GM20000 (cell line): ENCODE data around the gene DND1.

Source experiments
- DNase-seq: peaks from one replicate; pipeline ENCODE4 v3.0.0; 2012; ENCODE audit warnings: low spot score
- TF ChIP-seq, protein P1 (sequence below): IDR thresholded peaks from 2 replicates; pipeline ENCODE4 v1.5.1; 2012; ENCODE audit warnings: mild to moderate bottlenecking, control low read depth; ENCODE audit errors: extremely low read depth, missing control alignments

DND1 gene

DNA sequence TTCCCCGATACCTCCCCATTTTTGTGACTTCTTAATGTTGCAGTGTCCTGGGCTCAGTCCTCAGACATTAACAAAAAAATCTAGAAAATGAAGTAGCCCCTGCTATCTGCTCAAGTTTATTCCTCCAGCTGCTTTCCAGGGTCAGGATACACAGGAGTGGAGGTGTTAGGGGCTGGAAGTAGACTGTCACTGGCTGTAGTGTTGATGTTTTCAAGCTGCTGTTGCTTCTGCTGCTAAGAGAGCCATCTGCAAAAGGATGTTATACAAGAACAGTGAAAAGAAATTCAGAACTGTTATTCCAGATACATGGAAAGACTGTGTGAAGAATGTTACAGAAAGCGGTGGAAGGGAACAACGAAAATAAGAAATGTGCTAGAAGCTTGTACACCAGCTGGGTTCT lies 51.1 kb downstream of the DND1 start:
- no peak for DNase-seq
- TF ChIP-seq, protein P1, sequence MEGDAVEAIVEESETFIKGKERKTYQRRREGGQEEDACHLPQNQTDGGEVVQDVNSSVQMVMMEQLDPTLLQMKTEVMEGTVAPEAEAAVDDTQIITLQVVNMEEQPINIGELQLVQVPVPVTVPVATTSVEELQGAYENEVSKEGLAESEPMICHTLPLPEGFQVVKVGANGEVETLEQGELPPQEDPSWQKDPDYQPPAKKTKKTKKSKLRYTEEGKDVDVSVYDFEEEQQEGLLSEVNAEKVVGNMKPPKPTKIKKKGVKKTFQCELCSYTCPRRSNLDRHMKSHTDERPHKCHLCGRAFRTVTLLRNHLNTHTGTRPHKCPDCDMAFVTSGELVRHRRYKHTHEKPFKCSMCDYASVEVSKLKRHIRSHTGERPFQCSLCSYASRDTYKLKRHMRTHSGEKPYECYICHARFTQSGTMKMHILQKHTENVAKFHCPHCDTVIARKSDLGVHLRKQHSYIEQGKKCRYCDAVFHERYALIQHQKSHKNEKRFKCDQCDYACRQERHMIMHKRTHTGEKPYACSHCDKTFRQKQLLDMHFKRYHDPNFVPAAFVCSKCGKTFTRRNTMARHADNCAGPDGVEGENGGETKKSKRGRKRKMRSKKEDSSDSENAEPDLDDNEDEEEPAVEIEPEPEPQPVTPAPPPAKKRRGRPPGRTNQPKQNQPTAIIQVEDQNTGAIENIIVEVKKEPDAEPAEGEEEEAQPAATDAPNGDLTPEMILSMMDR: no peak
